Fibroblast of villous mesenchyme (primary cell): Measurements from ENCODE around the gene PTPN3. TPM values are rescaled to one million over a fixed set of nuclear protein-coding genes. Genes with fewer than 3 reads are reported as not detected.
"Not testable (repeated sequence)": the region's sequence is repeated elsewhere in the genome, so short reads cannot be mapped to it uniquely, and the experiment has no call there.

Experiments
- DNase-seq: peaks from one replicate; pipeline ENCODE4 v3.0.0-alpha.2; 2010; ENCODE audit warnings: low read depth
- H3K4me3 ChIP-seq: 2 replicates; pipeline ENCODE4 v1.5.1; 2011; ENCODE audit warnings: low read depth, mild to moderate bottlenecking, low read length
- CTCF ChIP-seq: IDR thresholded peaks from 2 replicates; pipeline ENCODE4 v1.5.1; 2012; ENCODE audit warnings: low read depth, mild to moderate bottlenecking, low read length; ENCODE audit not compliant: insufficient read depth
- total RNA-seq: library from RNA; depleted of rRNA; stranded (reverse); fragments of >200 nt; gene quantifications from 2 replicates; pipeline ENCODE4 v1.2.3, GENCODE V29; 2012

Gene PTPN3
- total RNA-seq, 1 donor, result under 0.01 TPM

- no peak overlapping the region for H3K4me3 ChIP-seq
- TF ChIP-seq CTCF, result no peak
- no peak for DNase-seq
These were observed 125.9 kb downstream of the PTPN3 start for GRCh38 chr9:109372246-109372645.

GRCh38 chr9:109371374-109371773 is 126.7 kb downstream of the PTPN3 start:
- no peak for TF ChIP-seq CTCF
- no peak overlapping the region for H3K4me3 ChIP-seq
- no peak for DNase-seq

GRCh38 chr9:109369285-109369684 is 128.8 kb downstream of the PTPN3 start:
- no peak overlapping the region for H3K4me3 ChIP-seq
- no peak for TF ChIP-seq CTCF
- DNase-seq, result no peak

- no peak overlapping the region for H3K4me3 ChIP-seq
- no peak for DNase-seq
- TF ChIP-seq CTCF, result no peak
These were observed 137.3 kb downstream of the PTPN3 start for GRCh38 chr9:109360771-109361170.

GRCh38 chr9:109358968-109359603 is 139.0 kb downstream of the PTPN3 start:
- not testable (repeated sequence) for DNase-seq, H3K4me3 ChIP-seq

- no peak for DNase-seq
- H3K4me3 ChIP-seq, result no peak overlapping the region
- TF ChIP-seq CTCF, result no peak
These were observed 142.4 kb downstream of the PTPN3 start for GRCh38 chr9:109355564-109356297.

- H3K4me3 ChIP-seq, result no peak overlapping the region
- DNase-seq, result no peak
- no peak for TF ChIP-seq CTCF
These were observed 143.9 kb downstream of the PTPN3 start for GRCh38 chr9:109354190-109354589.
